Glutamatergic neuron (in vitro differentiated cells): ENCODE measurements around the gene KANSL1L. TPM values are rescaled to one million over a fixed set of nuclear protein-coding genes. Genes with fewer than 3 reads are reported as not detected.

Source experiments
- DNase-seq: peaks from one replicate; pipeline ENCODE4 v3.0.0; 2022
- H3K27ac Mint-ChIP-seq: one replicate; pipeline ENCODE4 v1.8.0; 2020; ENCODE audit warnings: mild to moderate bottlenecking, mixed read lengths, inconsistent platforms; ENCODE audit not compliant: unreplicated experiment
- H3K27me3 Mint-ChIP-seq: one replicate; pipeline ENCODE4 v1.8.0; 2020; ENCODE audit warnings: mild to moderate bottlenecking, moderate library complexity, mixed read lengths, inconsistent platforms; ENCODE audit not compliant: unreplicated experiment
- H3K36me3 Mint-ChIP-seq: one replicate; pipeline ENCODE4 v1.8.0; 2020; ENCODE audit warnings: mild to moderate bottlenecking, mixed read lengths, inconsistent platforms; ENCODE audit not compliant: unreplicated experiment
- H3K4me1 Mint-ChIP-seq: one replicate; pipeline ENCODE4 v1.8.0; 2020; ENCODE audit warnings: mild to moderate bottlenecking, low read depth, mixed read lengths, inconsistent platforms; ENCODE audit not compliant: unreplicated experiment
- H3K4me3 Mint-ChIP-seq: one replicate; pipeline ENCODE4 v1.8.0; 2020; ENCODE audit warnings: mild to moderate bottlenecking, mixed read lengths, inconsistent platforms; ENCODE audit not compliant: unreplicated experiment
- H3K9me3 Mint-ChIP-seq: one replicate; pipeline ENCODE4 v1.8.0; 2020; ENCODE audit warnings: mild to moderate bottlenecking, moderate library complexity, mixed read lengths, inconsistent platforms; ENCODE audit not compliant: unreplicated experiment
- CTCF ChIP-seq: fragments of 200-600 bp; sonication (generic); IDR thresholded peaks from one replicate; pipeline ENCODE4 v1.5.0; 2021; ENCODE audit not compliant: partially characterized antibody, unreplicated experiment
- total RNA-seq: library from RNA; stranded (reverse); fragmentation: NEBNext Ultra II Directional; extraction: Animal tissue kit (Norgen Biotek cat#: 25700); gene quantifications from one replicate; pipeline ENCODE4 v1.2.1, GENCODE V29; 2021; ENCODE audit not compliant: unreplicated experiment

Gene KANSL1L
- total RNA-seq, 1 donor from 2014 or later: 26.4 TPM

- H3K4me1 Mint-ChIP-seq: no peaks in the 10 kb centered on the region
- DNase-seq: no peak
- TF ChIP-seq CTCF: no peak
- no peak overlapping the region for H3K4me3 Mint-ChIP-seq
- H3K9me3 Mint-ChIP-seq: no peaks in the 10 kb centered on the region
- H3K27me3 Mint-ChIP-seq: no peaks in the 10 kb centered on the region
- H3K36me3 Mint-ChIP-seq: no peaks in the 10 kb centered on the region
- H3K27ac Mint-ChIP-seq: no peak overlapping the region
These were observed 185.3 kb downstream of the KANSL1L start for GRCh38 chr2:209985874-209986273.

GRCh38 chr2:209984291-209984690 lies 186.9 kb downstream of the KANSL1L start:
- no peaks in the 10 kb centered on the region for H3K9me3 Mint-ChIP-seq
- H3K4me3 Mint-ChIP-seq: no peak overlapping the region
- H3K27ac Mint-ChIP-seq: no peak overlapping the region
- no peak for TF ChIP-seq CTCF
- H3K27me3 Mint-ChIP-seq: no peaks in the 10 kb centered on the region
- H3K4me1 Mint-ChIP-seq: no peaks in the 10 kb centered on the region
- H3K36me3 Mint-ChIP-seq: no peaks in the 10 kb centered on the region
- no peak for DNase-seq

- no peak for DNase-seq
- no peak overlapping the region for H3K27ac Mint-ChIP-seq
- peak; percentile 33 for TF ChIP-seq CTCF
- no peaks in the 10 kb centered on the region for H3K9me3 Mint-ChIP-seq
- no peak overlapping the region for H3K4me3 Mint-ChIP-seq
- H3K27me3 Mint-ChIP-seq: no peaks in the 10 kb centered on the region
- no peaks in the 10 kb centered on the region for H3K36me3 Mint-ChIP-seq
- no peaks in the 10 kb centered on the region for H3K4me1 Mint-ChIP-seq
These were observed 193.6 kb downstream of the KANSL1L start for GRCh38 chr2:209977386-209978239.

- no peak for TF ChIP-seq CTCF
- no peaks in the 10 kb centered on the region for H3K9me3 Mint-ChIP-seq
- no peaks in the 10 kb centered on the region for H3K4me1 Mint-ChIP-seq
- no peaks in the 10 kb centered on the region for H3K27me3 Mint-ChIP-seq
- H3K36me3 Mint-ChIP-seq: no peaks in the 10 kb centered on the region
- H3K4me3 Mint-ChIP-seq: no peak overlapping the region
- no peak overlapping the region for H3K27ac Mint-ChIP-seq
- no peak for DNase-seq
These were observed 194.4 kb downstream of the KANSL1L start for GRCh38 chr2:209976698-209977385.

- no peak overlapping the region for H3K27ac Mint-ChIP-seq
- H3K4me1 Mint-ChIP-seq: no peaks in the 10 kb centered on the region
- H3K4me3 Mint-ChIP-seq: no peak overlapping the region
- no peak for DNase-seq
- TF ChIP-seq CTCF: no peak
- no peaks in the 10 kb centered on the region for H3K9me3 Mint-ChIP-seq
- no peaks in the 10 kb centered on the region for H3K36me3 Mint-ChIP-seq
- no peaks in the 10 kb centered on the region for H3K27me3 Mint-ChIP-seq
These were observed 196.6 kb downstream of the KANSL1L start for GRCh38 chr2:209974576-209974975.
